T-cell (primary cell): Measurements from ENCODE around the gene KIF5A. TPM values are rescaled to one million over a fixed set of nuclear protein-coding genes. Genes with fewer than 3 reads are reported as not detected.
"Not testable (repeated sequence)": the region's sequence is repeated elsewhere in the genome, so short reads cannot be mapped to it uniquely, and the experiment has no call there.

Experiments
- ATAC-seq, 4 experiments: fragments of 200-7000 bp in 3 of 4; fragments of 150-1000 bp in 1 of 4; cut with Tn5 transposase; replicated peaks in 1 of 4; 1 replicate in 3 of 4; 2 replicates in 1 of 4; pipeline ENCODE4 v1.10.0; 2021; ENCODE audit warnings: moderate library complexity in 3 of 4, mild to moderate bottlenecking in 2 of 4, moderate number of reproducible peaks in 1 of 4
- CTCF ChIA-PET, 2 donors: fragments of 300-600 bp; sonication (Branson Sonifier 250); formaldehyde crosslinking; loops; one replicate each; lab custom pipeline; 2022; ENCODE audit warnings: antibody characterized with exemption in 2 of 2; lab: Charles Lee
- POLR2A ChIA-PET, 2 donors: fragments of 300-600 bp; sonication (Branson Sonifier 250); formaldehyde crosslinking; loops; one replicate each; lab custom pipeline; 2022; ENCODE audit warnings: antibody characterized with exemption in 2 of 2; lab: Charles Lee
- DNase-seq, 35 experiments: peaks; one replicate each; pipeline versions ENCODE4 v3.0.0 to v3.0.0-alpha.2; 2013 to 2023
- H3K27ac ChIP-seq: one replicate; pipeline ENCODE4 v1.5.1; 2013; ENCODE audit warnings: low read length
- H3K27me3 ChIP-seq, 2 experiments: replicated peaks in 1 of 2; 1 replicate in 1 of 2; 2 replicates in 1 of 2; pipeline versions ENCODE4 v1.6.1 to v1.7.0; 2013; ENCODE audit warnings: low read length in 1 of 2, mixed read lengths in 1 of 2; ENCODE audit not compliant: control insufficient read depth in 2 of 2, insufficient read depth in 2 of 2; ENCODE audit errors: extremely low read depth in 1 of 2
- H3K36me3 ChIP-seq, 2 donors: 1 replicate in 1 of 2; 2 replicates in 1 of 2; pipeline versions ENCODE4 v1.6.1 to v1.7.0; 2013; ENCODE audit warnings: low read length in 1 of 2; ENCODE audit not compliant: control insufficient read depth in 2 of 2, insufficient read depth in 1 of 2; ENCODE audit errors: extremely low read depth in 1 of 2
- H3K4me1 ChIP-seq, 2 experiments: 1 replicate in 1 of 2; 2 replicates in 1 of 2; pipeline versions ENCODE4 v1.6.1 to v1.7.0; 2013; ENCODE audit warnings: low read length in 2 of 2, mixed read lengths in 1 of 2; ENCODE audit not compliant: insufficient read depth in 2 of 2, control insufficient read depth in 1 of 2; ENCODE audit errors: extremely low read depth in 1 of 2
- H3K4me3 ChIP-seq, 2 donors: 1 replicate in 1 of 2; 2 replicates in 1 of 2; pipeline versions ENCODE4 v1.5.1 to v1.7.0; 2013; ENCODE audit warnings: mild to moderate bottlenecking in 2 of 2, low read length in 1 of 2, moderate library complexity in 1 of 2; ENCODE audit not compliant: control insufficient read depth in 1 of 2; ENCODE audit errors: extremely low read depth in 1 of 2
- H3K9me3 ChIP-seq: 2 replicates; pipeline ENCODE4 v1.7.0; 2013
- H3K27ac Mint-ChIP-seq, 2 donors: one replicate each; pipeline ENCODE4 v1.8.0; 2020 to 2021; ENCODE audit warnings: mild to moderate bottlenecking in 2 of 2, mixed read lengths in 2 of 2
- H3K27me3 Mint-ChIP-seq, 2 donors: one replicate each; pipeline ENCODE4 v1.8.0; 2021 to 2022; ENCODE audit warnings: mixed read lengths in 2 of 2
- H3K36me3 Mint-ChIP-seq: one replicate; pipeline ENCODE4 v1.8.0; 2021; ENCODE audit warnings: mixed read lengths
- H3K4me1 Mint-ChIP-seq, 3 donors: one replicate each; pipeline ENCODE4 v1.8.0; 2020 to 2022; ENCODE audit warnings: mixed read lengths in 3 of 3, mild to moderate bottlenecking in 1 of 3
- H3K4me3 Mint-ChIP-seq, 3 donors: one replicate each; pipeline ENCODE4 v1.8.0; 2020 to 2022; ENCODE audit warnings: mild to moderate bottlenecking in 3 of 3, mixed read lengths in 3 of 3, moderate library complexity in 3 of 3
- H3K9me3 Mint-ChIP-seq, 3 donors: one replicate each; pipeline ENCODE4 v1.8.0; 2020 to 2022; ENCODE audit warnings: mixed read lengths in 3 of 3
- WGBS: methylation state at CpG from one replicate; pipeline ENCODE4 v1.1.5; 2013; ENCODE audit warnings: missing lambda C conversion rate; ENCODE audit not compliant: insufficient coverage; 5-methylcytosine and 5-hydroxymethylcytosine counted together
- total RNA-seq, 35 experiments: library from RNA in 6 of 35; stranded (reverse) in 6 of 35; fragments of 120-200 nt in 1 of 35; gene quantifications; one replicate each; pipeline versions ENCODE4 v1.2.1 to v1.2.4 and lab custom pipeline; 2013 to 2026

KIF5A gene
- total RNA-seq, 5 donors from 2014 or later (not counting 1 experiment from before 2014, with no cell fraction given) = 0.83 to 1.8 (median 0.92) TPM

DNA sequence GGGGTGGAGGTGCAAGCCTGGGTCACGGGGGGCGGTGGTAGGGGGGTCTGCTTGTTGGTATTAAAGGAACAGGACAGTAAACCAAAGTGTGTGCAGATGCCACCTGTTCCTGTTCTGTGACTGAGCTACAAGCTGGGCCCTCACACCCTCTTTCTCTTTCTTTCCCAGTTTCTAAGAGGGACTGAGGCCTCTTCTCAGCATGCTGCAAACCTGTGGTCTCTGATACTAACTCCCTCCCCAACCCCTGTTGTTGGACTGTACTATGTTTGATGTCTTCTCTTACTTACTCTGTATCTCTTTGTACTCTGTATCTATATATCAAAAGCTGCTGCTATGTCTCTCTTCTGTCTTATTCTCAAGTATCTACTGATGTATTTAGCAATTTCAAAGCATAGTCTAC is 34.2 kb downstream of the KIF5A start:
- Histone ChIP-seq H3K36me3 (no peaks in the 10 kb centered on the region), H3K27ac (no peak overlapping the region), H3K4me1 (peaks cover 0 to 8% of the 10 kb centered on the region in 2 experiments), H3K4me3 (no peak overlapping the region), H3K9me3 (no peaks in the 10 kb centered on the region), H3K27me3 (peaks cover 0 to 32% of the 10 kb centered on the region in 2 experiments)
- peaks cover 0 to 10% of the 10 kb centered on the region in 2 donors for H3K27me3 Mint-ChIP-seq
- H3K4me1 Mint-ChIP-seq = peaks cover 0 to 6% (median 6%) of the 10 kb centered on the region in 3 donors
- ATAC-seq = no peak
- no CpG with 5 or more reads among the region's 2 CpGs for WGBS
- no peak overlapping the region for H3K27ac Mint-ChIP-seq
- no peaks in the 10 kb centered on the region for H3K36me3 Mint-ChIP-seq
- no peak for DNase-seq
- ChIA-PET POLR2A (no interaction called here), CTCF (interaction anchor here (0.5 to 3.6 kb wide), 11 partner anchors 9 to 157 kb away, joined by 3 to 28 read pairs (median 5); partner anchors contain the start of gene B4GALNT1 (in 2 of the 2))
- no peak overlapping the region for H3K4me3 Mint-ChIP-seq
- no peaks in the 10 kb centered on the region for H3K9me3 Mint-ChIP-seq

DNA sequence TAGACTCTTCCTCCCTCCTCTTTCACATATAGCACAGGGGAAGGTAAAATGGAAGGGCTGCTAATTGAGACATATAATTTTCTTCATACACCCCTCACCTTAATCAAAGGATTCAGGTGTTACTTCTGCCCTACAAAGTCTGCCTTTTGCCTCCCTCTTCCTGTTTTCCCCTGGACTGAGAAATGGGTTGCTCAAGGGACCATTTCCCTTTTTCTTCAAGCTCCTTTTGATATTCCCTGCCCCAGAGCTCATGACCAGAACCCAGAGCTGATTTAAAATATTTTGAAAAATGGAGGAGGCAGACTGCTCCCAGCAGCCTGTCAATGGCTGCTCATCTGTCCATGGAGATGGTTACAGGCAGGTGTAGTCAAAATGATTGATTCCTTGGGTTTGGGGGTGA is 34.8 kb downstream of the KIF5A start:
- Histone ChIP-seq H3K36me3 (no peaks in the 10 kb centered on the region), H3K4me1 (peaks cover 0 to 8% of the 10 kb centered on the region in 2 experiments), H3K27me3 (peaks cover 0 to 32% of the 10 kb centered on the region in 2 experiments), H3K9me3 (no peaks in the 10 kb centered on the region), H3K4me3 (no peak overlapping the region), H3K27ac (no peak overlapping the region)
- ATAC-seq (no peak), DNase-seq (no peak)
- no peak overlapping the region for H3K27ac Mint-ChIP-seq
- CTCF ChIA-PET = interaction anchor here (0.5 to 3.6 kb wide), 10 partner anchors 8 to 485 kb away, joined by 3 to 28 read pairs (median 4); partner anchors contain the start of gene B4GALNT1 (in 1 of the 2)
- H3K9me3 Mint-ChIP-seq = no peaks in the 10 kb centered on the region
- H3K4me3 Mint-ChIP-seq = no peak overlapping the region
- no peaks in the 10 kb centered on the region for H3K36me3 Mint-ChIP-seq
- H3K27me3 Mint-ChIP-seq = peaks cover 0 to 10% of the 10 kb centered on the region in 2 donors
- peaks cover 0 to 6% (median 6%) of the 10 kb centered on the region in 3 donors for H3K4me1 Mint-ChIP-seq
- POLR2A ChIA-PET = interaction anchor here (0.6 to 0.7 kb wide), 2 partner anchors 52 to 1746 kb away, joined by 4 to 8 read pairs; no protein-coding TSS in a partner anchor

DNA sequence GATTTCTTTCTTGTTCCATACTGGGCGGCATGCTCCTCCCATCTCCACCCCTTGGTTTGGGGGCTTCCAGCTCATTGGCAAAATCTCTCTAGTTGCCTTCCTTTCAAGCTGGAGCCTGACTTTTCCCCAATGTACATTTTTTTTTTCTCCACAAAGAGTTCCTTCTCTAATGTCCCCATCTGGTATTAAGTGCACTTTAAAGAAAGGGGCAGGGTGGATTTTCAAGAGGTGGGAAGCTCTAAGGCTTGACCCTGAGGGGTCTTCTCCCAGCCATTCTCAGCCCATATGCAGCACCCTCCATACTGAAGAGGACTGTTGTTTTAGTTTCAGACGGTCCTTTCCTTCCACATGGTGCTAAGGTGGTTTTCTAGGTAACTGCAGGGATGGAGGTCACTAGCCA is 35.3 kb downstream of the KIF5A start:
- no peak for DNase-seq
- no peak overlapping the region for H3K4me3 Mint-ChIP-seq
- peaks cover 0 to 10% of the 10 kb centered on the region in 2 experiments for H3K4me1 ChIP-seq
- no peaks in the 10 kb centered on the region for H3K9me3 Mint-ChIP-seq
- H3K4me1 Mint-ChIP-seq = peaks cover 1 to 7% (median 6%) of the 10 kb centered on the region in 3 donors
- POLR2A ChIA-PET = interaction anchor here (0.6 to 0.7 kb wide), 2 partner anchors 52 to 1746 kb away, joined by 4 to 8 read pairs; no protein-coding TSS in a partner anchor
- ATAC-seq = no peak
- peaks cover 0 to 32% of the 10 kb centered on the region in 2 experiments for H3K27me3 ChIP-seq
- H3K9me3 ChIP-seq = no peaks in the 10 kb centered on the region
- no peak overlapping the region for H3K27ac ChIP-seq
- peaks cover 0 to 10% of the 10 kb centered on the region in 2 donors for H3K27me3 Mint-ChIP-seq
- WGBS = 80% methylated on average over 1 of the region's 2 CpGs
- CTCF ChIA-PET = interaction anchor here (0.5 to 3.6 kb wide), 14 partner anchors 8 to 486 kb away, joined by 3 to 28 read pairs (median 4); partner anchors contain the start of gene B4GALNT1 (in 1 of the 2)
- H3K36me3 ChIP-seq = no peaks in the 10 kb centered on the region
- H3K4me3 ChIP-seq = no peak overlapping the region
- H3K27ac Mint-ChIP-seq = no peak overlapping the region
- H3K36me3 Mint-ChIP-seq = no peaks in the 10 kb centered on the region

DNA sequence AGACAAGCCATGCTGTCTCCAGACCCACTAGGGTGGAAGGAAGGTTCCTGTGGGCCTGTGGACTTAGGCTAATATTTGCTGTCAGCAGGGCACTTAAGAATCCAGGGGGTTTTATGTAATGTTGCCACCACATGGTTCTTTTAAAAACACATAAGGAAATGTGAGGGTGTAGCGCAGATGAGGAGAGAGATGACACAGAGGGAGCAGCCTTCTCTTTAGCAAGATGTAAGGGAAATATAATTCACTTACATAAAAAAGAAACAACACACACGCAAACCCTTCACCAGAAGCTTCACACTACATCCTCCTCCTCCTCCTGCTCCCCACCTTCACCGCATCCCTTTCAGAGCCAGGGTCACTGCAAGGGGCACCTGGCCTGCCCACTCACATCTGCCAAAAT is 36.3 kb downstream of the KIF5A start:
- Histone ChIP-seq H3K4me3 (no peak overlapping the region), H3K36me3 (no peaks in the 10 kb centered on the region), H3K27me3 (peaks cover 0 to 32% of the 10 kb centered on the region in 2 experiments), H3K27ac (no peak overlapping the region), H3K9me3 (no peaks in the 10 kb centered on the region), H3K4me1 (peaks cover 4 to 17% of the 10 kb centered on the region in 2 experiments)
- DNase-seq (no peak), ATAC-seq (no peak)
- Mint-ChIP-seq H3K4me3 (no peak overlapping the region), H3K4me1 (peaks cover 8 to 13% (median 13%) of the 10 kb centered on the region in 3 donors), H3K27ac (no peak overlapping the region), H3K36me3 (no peaks in the 10 kb centered on the region), H3K27me3 (peaks cover 0 to 10% of the 10 kb centered on the region in 2 donors), H3K9me3 (no peaks in the 10 kb centered on the region)
- ChIA-PET POLR2A (no interaction called here), CTCF (interaction anchor here (0.9 to 1.1 kb wide), 2 partner anchors 26 to 47 kb away, joined by 3 to 6 read pairs; partner anchors contain the start of gene B4GALNT1 (in 1 of the 2))
- no CpG with 5 or more reads among the region's 3 CpGs for WGBS

DNA sequence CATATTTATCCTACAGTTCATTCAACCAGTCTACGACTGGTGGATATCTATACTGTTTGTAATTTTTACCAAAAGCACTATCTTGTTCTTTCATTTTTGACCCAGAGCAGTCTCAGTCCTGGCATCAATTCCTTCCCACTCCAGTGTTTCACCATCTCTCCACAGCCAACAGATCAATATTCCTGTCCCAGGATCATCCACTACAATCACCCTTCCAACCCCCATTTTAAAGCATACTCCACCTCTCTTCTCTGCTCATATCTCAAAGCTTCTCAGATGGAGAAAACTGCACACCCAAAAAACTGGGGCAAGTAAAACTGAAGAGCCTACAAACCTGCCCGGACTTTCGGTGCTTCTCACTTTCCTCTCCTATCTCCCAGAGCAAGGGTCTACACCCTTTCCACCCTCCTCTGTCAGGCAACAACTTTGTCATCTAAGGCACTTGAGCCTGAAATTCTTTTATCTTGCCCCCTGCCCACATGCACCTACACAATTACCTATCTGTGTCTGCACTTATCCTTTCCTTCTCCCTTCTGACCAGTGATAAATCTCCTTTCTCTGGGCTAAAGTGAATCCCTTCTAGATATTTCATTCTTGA is 37.1 kb downstream of the KIF5A start:
- 89% methylated on average over 3 of the region's 3 CpGs for WGBS
- ChIA-PET POLR2A (no interaction called here), CTCF (no interaction called here)
- Mint-ChIP-seq H3K27ac (no peak overlapping the region), H3K4me3 (no peak overlapping the region), H3K4me1 (peaks cover 12 to 19% (median 18%) of the 10 kb centered on the region in 3 donors), H3K27me3 (peaks cover 0 to 10% of the 10 kb centered on the region in 2 donors), H3K9me3 (no peaks in the 10 kb centered on the region), H3K36me3 (no peaks in the 10 kb centered on the region)
- no peak overlapping the region for H3K27ac ChIP-seq
- H3K9me3 ChIP-seq = no peaks in the 10 kb centered on the region
- H3K4me3 ChIP-seq = no peak overlapping the region
- DNase-seq (no peak), ATAC-seq (no peak)
- H3K36me3 ChIP-seq = no peaks in the 10 kb centered on the region
- peaks cover 0 to 29% of the 10 kb centered on the region in 2 experiments for H3K27me3 ChIP-seq
- H3K4me1 ChIP-seq = peaks cover 4 to 24% of the 10 kb centered on the region in 2 experiments

DNA sequence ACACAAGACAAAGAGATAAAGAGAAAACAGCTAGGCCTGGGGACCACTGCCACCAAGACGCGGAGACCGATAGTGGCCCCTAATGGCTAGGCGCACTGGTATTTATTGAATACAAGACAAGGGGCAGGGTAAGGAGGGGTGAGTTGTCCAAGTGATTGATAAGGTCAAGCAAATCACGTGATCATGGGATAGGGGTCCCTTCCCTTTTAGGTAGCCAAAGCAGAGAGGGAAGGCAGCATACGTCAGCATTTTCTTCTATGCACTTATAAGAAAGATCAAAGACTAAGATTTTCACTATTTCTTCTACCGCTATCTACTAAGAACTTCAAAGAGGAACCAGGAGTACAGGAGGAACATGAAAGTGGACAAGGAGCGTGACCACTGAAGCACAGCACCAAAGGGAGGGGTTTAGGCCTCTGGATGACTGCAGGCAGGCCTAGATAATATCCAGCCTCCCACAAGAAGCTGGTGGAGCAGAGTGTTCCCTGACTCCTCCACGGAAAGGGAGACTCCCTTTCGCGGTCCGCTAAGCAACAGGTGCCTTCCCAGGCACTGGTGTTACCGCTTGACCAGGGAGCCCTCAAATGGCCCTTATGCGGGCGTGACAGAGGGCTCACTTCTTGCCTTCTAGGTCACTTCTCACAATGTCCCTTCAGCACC is 39.2 kb downstream of the KIF5A start:
- ATAC-seq, H3K9me3 ChIP-seq, H3K9me3 Mint-ChIP-seq, DNase-seq, H3K27me3 Mint-ChIP-seq, H3K27ac ChIP-seq, H3K36me3 ChIP-seq, H3K27ac Mint-ChIP-seq, H3K4me3 ChIP-seq, H3K36me3 Mint-ChIP-seq, POLR2A ChIA-PET, H3K4me3 Mint-ChIP-seq: not testable (repeated sequence)
- CTCF ChIA-PET = interaction anchor here in 1 of 2 donors (0.6 kb wide), 1 partner anchor 46 kb away, joined by 3 read pairs; no protein-coding TSS in a partner anchor
- H3K27me3 ChIP-seq = peaks cover 0 to 16% of the 10 kb centered on the region in 2 experiments
- H3K4me1 ChIP-seq = peaks cover 7 to 25% of the 10 kb centered on the region in 2 experiments
- peaks cover 25 to 28% (median 28%) of the 10 kb centered on the region in 3 donors for H3K4me1 Mint-ChIP-seq
- 98% methylated on average over 10 of the region's 15 CpGs for WGBS
